Measurements from ENCODE around the gene CATSPERD. TPM values are rescaled to one million over a fixed set of nuclear protein-coding genes. Genes with fewer than 3 reads are reported as not detected.
A peak's percentile ranks its signal among the peaks of the same experiment; 100 is the strongest.

The CATSPERD gene
- total and polyA plus RNA-seq, 9 of the 15 experiments (the other 6 are each of a cell fraction or from before 2014, with no cell fraction given): not detected

GRCh38 chr19:5799247-5800241 is 79.1 kb downstream of the CATSPERD start (continued):
- TF ChIP-seq TARDBP (IDR thresholded peaks at IDR 0.05): peak; percentile 70; the same call in 1 of the 2 replicates
- no peak for TF ChIP-seq SRSF7 (optimal IDR thresholded peaks at IDR 0.05; ENCODE audit: low read depth, low read length)
- TF ChIP-seq STAT6 (CRISPR knock-in tag; IDR thresholded peaks at IDR 0.05): 0 out of 2 replicates have a peak, but pooled peaks have one; percentile 30
- peak in 1 of 2 experiments; percentile 95; a peak in 2 of 4 replicates for TF ChIP-seq ZMIZ1 (IDR thresholded peaks at IDR 0.05; ENCODE audit: low read depth in 2 of 2, low read length in 2 of 2)
- no peak for TF ChIP-seq GATAD2B (IDR thresholded peaks at IDR 0.05; ENCODE audit: borderline replicate concordance)
- TF ChIP-seq ZNF707 (CRISPR knock-in tag; conservative IDR thresholded peaks at IDR 0.05): no peak
- no peak for TF ChIP-seq ZC3H11A (IDR thresholded peaks at IDR 0.05; ENCODE audit: low read depth, low read length)
- no peak for TF ChIP-seq BRCA1 (IDR thresholded peaks at IDR 0.05)
- no peak for TF ChIP-seq BRCA1 (CRISPR knock-in tag; IDR thresholded peaks at IDR 0.05)
- no peak for TF ChIP-seq PTRF (tag; IDR thresholded peaks at IDR 0.05)
- no peak for TF ChIP-seq HNRNPK (IDR thresholded peaks at IDR 0.05; ENCODE audit: low read depth, low read length, poor library complexity, severe bottlenecking)
- TF ChIP-seq ZNF143 (CRISPR knock-in tag; IDR thresholded peaks at IDR 0.05): no peak
- TF ChIP-seq MED1 (CRISPR knock-in tag; IDR thresholded peaks at IDR 0.05; ENCODE audit: borderline replicate concordance): no peak
- peak; percentile 93 for TF ChIP-seq EGR1 (conservative IDR thresholded peaks at IDR 0.05)
- peak; percentile 84 for TF ChIP-seq E2F3 (CRISPR knock-in tag; IDR thresholded peaks at IDR 0.05)
- no peak for TF ChIP-seq CAMTA2 (CRISPR knock-in tag; conservative IDR thresholded peaks at IDR 0.05)
- TF ChIP-seq NFIC (IDR thresholded peaks at IDR 0.05): peak; percentile 98
- no peak for TF ChIP-seq ESRRB (CRISPR knock-in tag; IDR thresholded peaks at IDR 0.05; ENCODE audit: borderline replicate concordance)
- no peak for TF ChIP-seq SRSF9 (IDR thresholded peaks at IDR 0.05; ENCODE audit: borderline replicate concordance, low read depth, low read length)
- TF ChIP-seq UBTF (IDR thresholded peaks at IDR 0.05; ENCODE audit: borderline replicate concordance in 1 of 2, low read depth in 2 of 2, low read length in 2 of 2): peak in 1 of 2 experiments; percentile 72; a peak in 1 of 4 replicates

All from K562 (cell line).